Ascending aorta (tissue), 2 donors: ENCODE measurements around the gene ADRM1. TPM values are rescaled to one million over a fixed set of nuclear protein-coding genes. Genes with fewer than 3 reads are reported as not detected.
A peak's percentile ranks its signal among the peaks of the same experiment; 100 is the strongest.

Experiments used
- DNase-seq, 2 donors: peaks; one replicate each; pipeline ENCODE4 v3.0.0-alpha.2; 2019; ENCODE audit warnings: low spot score in 2 of 2
- H3K27ac ChIP-seq, 2 donors: fragments of 200-600 bp; sonication (generic); one replicate each; pipeline ENCODE4 v1.5.1; 2016 to 2017; ENCODE audit warnings: mild to moderate bottlenecking in 1 of 2
- H3K27me3 ChIP-seq: fragments of 200-600 bp; sonication (generic); one replicate; pipeline ENCODE4 v1.5.1; 2017
- H3K36me3 ChIP-seq, 2 donors: fragments of 200-600 bp; sonication (generic); one replicate each; pipeline ENCODE4 v1.5.1; 2016
- H3K4me1 ChIP-seq, 2 donors: fragments of 200-600 bp; sonication (generic); one replicate each; pipeline ENCODE4 v1.5.1; 2016 to 2017; ENCODE audit warnings: mild to moderate bottlenecking in 1 of 2
- H3K4me3 ChIP-seq, 2 donors: fragments of 200-600 bp; sonication (generic); one replicate each; pipeline ENCODE4 v1.5.1; 2016 to 2017; ENCODE audit warnings: mild to moderate bottlenecking in 1 of 2
- H3K9me3 ChIP-seq, 2 donors: fragments of 200-600 bp; sonication (generic); one replicate each; pipeline ENCODE4 v1.5.1; 2016
- CTCF ChIP-seq, 3 experiments: fragments of 200-600 bp in 2 of 3; fragments of 450-650 bp in 1 of 3; sonication (generic) in 2 of 3; IDR thresholded peaks; one replicate each; pipeline ENCODE4 v1.5.1; 2016 to 2019; ENCODE audit warnings: antibody characterized with exemption in 3 of 3, mild to moderate bottlenecking in 1 of 3, moderate library complexity in 1 of 3
- intact Hi-C: fragments of 100-400 bp; cut with DNase I; formaldehyde crosslinking; loops from one replicate; pipeline ENCODE4 v1.15.1; 2023
- total RNA-seq: library from RNA; depleted of rRNA; stranded (reverse); fragments of >200 nt; gene quantifications from one replicate; pipeline ENCODE4 v1.1.0, GENCODE V29; 2016

The ADRM1 gene
- total RNA-seq, 1 donor from 2014 or later: 236 TPM

DNA sequence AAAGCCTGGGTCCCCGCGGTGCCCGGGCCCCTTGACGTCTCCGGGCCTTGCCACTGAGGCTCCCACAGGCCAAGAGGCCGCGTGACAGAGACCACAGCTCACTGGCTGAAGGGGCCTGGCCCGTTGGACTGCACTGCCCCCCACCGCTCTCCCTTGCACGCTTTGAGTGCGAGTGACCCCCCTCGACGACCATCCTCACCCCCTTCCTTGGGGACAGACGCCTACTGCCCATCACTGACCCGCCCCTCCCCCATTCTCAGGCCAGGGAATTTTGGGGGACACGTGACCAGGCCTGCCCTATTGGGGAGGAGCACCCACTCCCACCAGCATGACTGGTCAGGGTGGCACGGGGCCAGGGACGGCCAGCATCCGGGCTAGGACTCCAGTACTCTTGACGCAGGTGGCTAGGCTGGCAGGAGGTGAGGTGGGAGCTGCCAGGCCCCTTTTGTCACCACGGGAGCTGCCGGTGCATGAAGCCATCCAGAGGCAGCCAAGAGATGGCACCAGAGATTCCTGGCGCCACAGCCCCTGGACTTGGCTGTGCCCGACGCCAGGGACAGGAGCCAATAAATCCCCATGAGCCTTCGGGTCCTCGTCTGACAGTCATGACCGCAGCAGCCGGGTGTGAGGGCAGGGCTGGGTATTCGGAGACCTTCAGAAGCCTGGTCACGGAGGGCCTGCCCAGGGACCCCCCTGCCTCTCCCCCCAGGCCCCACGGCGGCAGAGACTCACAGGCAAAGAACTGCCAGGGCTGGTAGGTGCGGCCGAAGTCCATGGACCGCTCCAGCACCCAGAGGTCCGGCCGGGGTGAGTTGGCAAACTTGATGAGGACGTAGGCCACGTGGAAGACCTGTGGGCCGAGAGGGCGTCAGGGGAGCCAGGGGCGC is 49.8 kb downstream of the ADRM1 start:
- intact Hi-C loops: loop anchor here (1.0 kb wide), 2 partner anchors 24 to 50 kb away; partner anchors contain the start of gene ADRM1
- Histone ChIP-seq H3K9me3 (no peaks in the 10 kb centered on the region), H3K4me1 (peaks cover 40 to 54% of the 10 kb centered on the region in 2 donors), H3K36me3 (peaks cover 25 to 29% of the 10 kb centered on the region in 2 donors), H3K27ac (peak overlapping the region; percentile 98 to 99), H3K4me3 (peak overlapping the region; percentile 16 to 35), H3K27me3 (no peaks in the 10 kb centered on the region)
- peak in 1 of 2 donors; percentile 94 for DNase-seq
- peak; percentile 39 to 61 (median 52) for TF ChIP-seq CTCF (IDR thresholded peaks at IDR 0.05)

GRCh38 chr20:62353289-62354030 is 50.7 kb downstream of the ADRM1 start:
- no peaks in the 10 kb centered on the region for H3K27me3 ChIP-seq
- peaks cover 21 to 26% of the 10 kb centered on the region in 2 donors for H3K36me3 ChIP-seq
- no peaks in the 10 kb centered on the region for H3K9me3 ChIP-seq
- H3K27ac ChIP-seq: peak overlapping the region; percentile 98 to 99
- peaks cover 48 to 63% of the 10 kb centered on the region in 2 donors for H3K4me1 ChIP-seq
- peak overlapping the region; percentile 16 to 35 for H3K4me3 ChIP-seq
- intact Hi-C loops: loop anchor here (2.0 kb wide), 1 partner anchor 15 kb away; no protein-coding TSS in a partner anchor
- TF ChIP-seq CTCF (IDR thresholded peaks at IDR 0.05): no peak
- no peak for DNase-seq

DNA sequence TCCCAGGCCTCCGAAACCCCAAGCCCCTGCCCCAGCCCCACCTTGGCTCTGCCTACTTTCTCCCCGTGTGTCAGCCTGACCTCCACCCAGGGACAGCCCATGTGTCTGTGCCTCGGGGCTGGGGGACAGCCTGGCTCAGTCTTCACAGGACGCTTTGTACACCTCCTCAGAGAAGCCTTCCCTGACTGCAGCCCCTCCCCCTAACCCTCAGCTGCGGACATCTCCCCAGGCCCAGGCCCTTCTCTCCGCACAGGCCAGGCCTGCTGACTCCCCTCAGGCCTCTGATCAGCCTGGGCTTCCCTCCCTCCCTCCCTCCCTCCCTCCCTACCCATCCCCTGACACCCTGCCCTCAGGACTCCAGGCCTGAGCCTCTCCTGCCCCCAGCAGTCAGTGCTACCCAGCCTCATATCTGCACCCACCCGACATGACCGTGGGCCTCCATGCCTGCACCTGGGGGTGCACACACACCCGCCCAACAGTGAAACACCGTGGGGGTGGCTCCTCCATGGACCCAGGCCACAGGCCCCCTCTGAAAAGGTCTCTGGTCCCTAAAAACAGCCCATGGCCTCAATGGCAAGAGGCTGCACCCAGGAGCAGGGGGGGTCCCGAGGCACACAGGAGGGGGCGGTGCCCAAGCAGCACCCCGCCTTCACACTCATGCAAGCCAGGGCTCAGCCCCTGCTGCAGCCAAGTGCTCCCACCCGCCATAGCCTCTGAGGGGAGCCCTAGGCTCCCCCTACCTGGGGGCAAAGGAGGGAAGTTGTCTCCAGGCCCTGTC is 51.4 kb downstream of the ADRM1 start:
- Histone ChIP-seq H3K4me1 (peaks cover 56 to 70% of the 10 kb centered on the region in 2 donors), H3K27me3 (no peaks in the 10 kb centered on the region), H3K9me3 (no peaks in the 10 kb centered on the region), H3K27ac (peak overlapping the region; percentile 98 to 99), H3K4me3 (peak overlapping the region in 1 of 2 donors; percentile 60), H3K36me3 (peaks cover 21 to 26% of the 10 kb centered on the region in 2 donors)
- intact Hi-C loops: loop anchor here (2.0 kb wide), 1 partner anchor 15 kb away; no protein-coding TSS in a partner anchor
- DNase-seq: no peak
- no peak for TF ChIP-seq CTCF (IDR thresholded peaks at IDR 0.05)

DNA sequence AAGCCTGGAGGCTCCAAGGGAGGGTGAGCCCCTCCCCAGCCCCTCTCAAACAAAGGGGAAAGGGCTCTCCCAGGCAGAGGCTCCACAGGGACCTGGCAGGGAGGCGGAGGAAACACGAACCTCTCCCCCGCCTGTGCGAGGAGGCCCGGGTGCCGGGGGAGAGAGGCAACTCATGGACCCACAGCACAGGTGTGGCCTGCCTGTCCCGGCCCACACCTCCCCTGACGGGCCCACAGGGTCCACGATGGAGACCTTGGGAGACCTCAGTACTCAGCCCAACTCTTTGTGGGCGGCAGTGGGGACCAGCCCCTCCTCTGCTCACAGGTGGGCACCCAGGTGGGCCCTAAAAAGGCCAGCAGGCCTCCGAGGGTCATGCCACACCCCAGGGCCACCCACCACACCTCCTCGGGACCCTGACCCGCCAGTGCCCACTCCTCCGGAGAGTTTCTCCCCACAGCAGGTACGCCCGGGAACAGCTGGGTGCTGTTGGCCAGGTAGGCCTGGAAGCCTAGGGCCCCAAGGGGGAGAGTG is 52.1 kb downstream of the ADRM1 start:
- no peak for DNase-seq
- intact Hi-C loops: loop anchor here (2.0 kb wide), 1 partner anchor 14 kb away; no protein-coding TSS in a partner anchor
- no peak for TF ChIP-seq CTCF (IDR thresholded peaks at IDR 0.05)
- Histone ChIP-seq H3K27me3 (no peaks in the 10 kb centered on the region), H3K36me3 (peaks cover 21 to 25% of the 10 kb centered on the region in 2 donors), H3K4me3 (peak overlapping the region; percentile 49 to 60), H3K27ac (peak overlapping the region; percentile 98 to 99), H3K4me1 (peaks cover 61 to 77% of the 10 kb centered on the region in 2 donors), H3K9me3 (no peaks in the 10 kb centered on the region)

GRCh38 chr20:62355516-62355877 is 52.7 kb downstream of the ADRM1 start:
- DNase-seq: peak in 1 of 2 donors; percentile 88
- no peak for TF ChIP-seq CTCF (IDR thresholded peaks at IDR 0.05)
- Histone ChIP-seq H3K4me1 (peaks cover 63 to 79% of the 10 kb centered on the region in 2 donors), H3K4me3 (peak overlapping the region; percentile 49 to 60), H3K27ac (peak overlapping the region; percentile 98 to 99), H3K27me3 (no peaks in the 10 kb centered on the region), H3K36me3 (peaks cover 18 to 19% of the 10 kb centered on the region in 2 donors), H3K9me3 (no peaks in the 10 kb centered on the region)
- intact Hi-C loops: loop anchor here (2.0 kb wide), 1 partner anchor 13 kb away; no protein-coding TSS in a partner anchor
